B cell (primary cell): ENCODE measurements around the gene MANBA. TPM values are rescaled to one million over a fixed set of nuclear protein-coding genes. Genes with fewer than 3 reads are reported as not detected.

Source experiments
- ATAC-seq: fragments of 200-7000 bp; cut with Tn5 transposase; one replicate; pipeline ENCODE4 v1.10.0; 2021; ENCODE audit warnings: low read depth, mild to moderate bottlenecking, moderate number of reproducible peaks, moderate library complexity
- CTCF ChIA-PET: fragments of 350-600 bp; sonication (Branson Sonifier 250); formaldehyde crosslinking; loops from one replicate; lab custom pipeline; 2021; ENCODE audit warnings: antibody characterized with exemption, inconsistent platforms; lab: Charles Lee
- POLR2A ChIA-PET: fragments of 350-600 bp; sonication (Branson Sonifier 250); formaldehyde crosslinking; loops from one replicate; lab custom pipeline; 2021; ENCODE audit warnings: antibody characterized with exemption; lab: Charles Lee
- DNase-seq: peaks from one replicate; pipeline ENCODE4 v3.0.0; 2013
- H2AFZ ChIP-seq: 2 replicates; pipeline ENCODE4 v1.6.1; 2012; ENCODE audit warnings: mild to moderate bottlenecking, low read depth, low read length; ENCODE audit not compliant: insufficient read depth, poor library complexity, severe bottlenecking
- H3K27ac ChIP-seq, 2 donors: 1 replicate in 1 of 2; 2 replicates in 1 of 2; pipeline ENCODE4 v1.5.1; 2012 to 2013; ENCODE audit warnings: low read length in 2 of 2, mild to moderate bottlenecking in 2 of 2, moderate library complexity in 1 of 2
- H3K27me3 ChIP-seq, 4 experiments: fragments of 200-600 bp in 1 of 4; sonication (generic) in 1 of 4; replicated peaks in 1 of 4; 1 replicate in 2 of 4; 2 replicates in 2 of 4; pipeline versions ENCODE4 v1.6.1 to v1.7.0; 2013 to 2016; ENCODE audit warnings: low read length in 3 of 4, mild to moderate bottlenecking in 2 of 4, mixed read lengths in 1 of 4, moderate library complexity in 1 of 4; ENCODE audit not compliant: insufficient read depth in 4 of 4, control insufficient read depth in 3 of 4; ENCODE audit errors: control extremely low read depth in 1 of 4
- H3K36me3 ChIP-seq, 2 experiments: replicated peaks in 1 of 2; 1 replicate in 1 of 2; 2 replicates in 1 of 2; pipeline versions ENCODE4 v1.6.1 to v1.7.1; 2013; ENCODE audit warnings: low read length in 1 of 2; ENCODE audit not compliant: insufficient read depth in 2 of 2, control insufficient read depth in 1 of 2; ENCODE audit errors: control extremely low read depth in 1 of 2, extremely low read depth in 1 of 2
- H3K4me1 ChIP-seq, 2 donors: fragments of 200-600 bp in 1 of 2; sonication (generic) in 1 of 2; 1 replicate in 1 of 2; 2 replicates in 1 of 2; pipeline versions ENCODE4 v1.5.1 to v1.6.1; 2013 to 2017; ENCODE audit warnings: low read length in 2 of 2; ENCODE audit not compliant: control insufficient read depth in 2 of 2, insufficient read depth in 2 of 2
- H3K4me2 ChIP-seq: replicated peaks from 2 replicates; pipeline ENCODE3; 2012; ENCODE audit warnings: mild to moderate bottlenecking, low read depth, low read length; ENCODE audit not compliant: poor library complexity, severe bottlenecking
- H3K4me3 ChIP-seq, 5 experiments: fragments of 200-600 bp in 1 of 5; sonication (generic) in 1 of 5; 1 replicate in 3 of 5; 2 replicates in 2 of 5; pipeline versions ENCODE4 v1.5.1 to v1.7.0; 2011 to 2016; ENCODE audit warnings: low read length in 4 of 5, mild to moderate bottlenecking in 4 of 5, low read depth in 2 of 5, control low read depth in 1 of 5, moderate library complexity in 1 of 5; ENCODE audit not compliant: insufficient read depth in 1 of 5; ENCODE audit errors: control extremely low read depth in 1 of 5, extremely low read depth in 1 of 5
- H3K79me2 ChIP-seq: fragments of 200-600 bp; sonication (generic); one replicate; pipeline ENCODE4 v1.6.0; 2016; ENCODE audit warnings: low read length; ENCODE audit not compliant: control insufficient read depth, insufficient read depth
- H3K9ac ChIP-seq: fragments of 200-600 bp; sonication (generic); 2 replicates; pipeline ENCODE4 v1.6.1; 2017; ENCODE audit warnings: mild to moderate bottlenecking, low read length, moderate library complexity
- H3K9me3 ChIP-seq, 3 donors: one replicate each; pipeline versions ENCODE4 v1.6.1 to v1.7.1; 2013; ENCODE audit warnings: low read length in 2 of 3; ENCODE audit not compliant: control insufficient read depth in 2 of 3, insufficient read depth in 1 of 3; ENCODE audit errors: control extremely low read depth in 1 of 3
- H4K20me1 ChIP-seq: 2 replicates; pipeline ENCODE4 v1.6.0; 2012; ENCODE audit warnings: mild to moderate bottlenecking, low read length; ENCODE audit not compliant: insufficient read depth, control insufficient read depth, poor library complexity, severe bottlenecking
- H3K27ac Mint-ChIP-seq: one replicate; pipeline ENCODE4 v1.8.0; 2021; ENCODE audit warnings: mixed read lengths
- H3K27me3 Mint-ChIP-seq: one replicate; pipeline ENCODE4 v1.8.0; 2021; ENCODE audit warnings: mixed read lengths
- H3K4me1 Mint-ChIP-seq: one replicate; pipeline ENCODE4 v1.8.0; 2021; ENCODE audit warnings: mixed read lengths
- H3K4me3 Mint-ChIP-seq: one replicate; pipeline ENCODE4 v1.8.0; 2021; ENCODE audit warnings: mixed read lengths
- H3K9me3 Mint-ChIP-seq: one replicate; pipeline ENCODE4 v1.8.0; 2022; ENCODE audit warnings: mixed read lengths; ENCODE audit not compliant: insufficient read depth
- CTCF ChIP-seq: fragments of 200-600 bp; IDR thresholded peaks from one replicate; pipeline ENCODE4 v1.8.0; 2022; ENCODE audit warnings: antibody characterized with exemption, mild to moderate bottlenecking
- EZH2 ChIP-seq: IDR thresholded peaks from 2 replicates; pipeline ENCODE4 v1.6.1; 2012; ENCODE audit warnings: borderline replicate concordance, low read depth, mild to moderate bottlenecking, moderate library complexity, low read length; ENCODE audit not compliant: insufficient read depth, poor library complexity, severe bottlenecking
- WGBS: methylation state at CpG from one replicate; pipeline ENCODE4 v1.1.5; 2013; ENCODE audit warnings: missing lambda C conversion rate; ENCODE audit not compliant: insufficient coverage; 5-methylcytosine and 5-hydroxymethylcytosine counted together
- intact Hi-C: fragments of 100-400 bp; cut with micrococcal nuclease; formaldehyde crosslinking; loops from one replicate; pipeline ENCODE4 v1.10.0; 2022
- polyA plus RNA-seq: library from polyadenylated mRNA; depleted of rRNA; stranded (reverse); fragments of >200 nt; gene quantifications from 2 replicates; pipeline ENCODE4 v1.2.3, GENCODE V29; 2012
- total RNA-seq, 2 donors: library from RNA; stranded (reverse); fragments of 120-200 nt in 1 of 2; gene quantifications; 1 replicate in 1 of 2; 2 replicates in 1 of 2; pipeline versions ENCODE4 v1.2.3 to v1.2.4, GENCODE V29; 2013 to 2022

MANBA gene
- total and polyA plus RNA-seq, 2 donors (not counting 1 experiment from before 2014, with no cell fraction given) = 91.6 to 119 TPM

- Histone ChIP-seq H4K20me1 (no peaks in the 10 kb centered on the region), H3K4me1 (peaks cover 0 to 3% of the 10 kb centered on the region in 2 donors), H3K27me3 (no peaks in the 10 kb centered on the region), H3K4me2 (no peak overlapping the region), H3K36me3 (no peaks in the 10 kb centered on the region), H2AFZ (no peak overlapping the region), H3K79me2 (no peaks in the 10 kb centered on the region), H3K9ac (no peak overlapping the region), H3K9me3 (peaks cover 0 to 1% (median 0%) of the 10 kb centered on the region in 3 donors), H3K27ac (no peak overlapping the region), H3K4me3 (no peak overlapping the region)
- Mint-ChIP-seq H3K9me3 (no peaks in the 10 kb centered on the region), H3K4me1 (no peaks in the 10 kb centered on the region), H3K27ac (no peak overlapping the region), H3K4me3 (no peak overlapping the region), H3K27me3 (no peaks in the 10 kb centered on the region)
- TF ChIP-seq EZH2 (no peak), CTCF (no peak)
- WGBS = 80% methylated on average over 1 of the region's 1 CpG
- ATAC-seq (no peak), DNase-seq (no peak)
- POLR2A ChIA-PET = no interaction called here
- CTCF ChIA-PET = no interaction called here
- intact Hi-C loops = no loop called here
These were observed 20.8 kb upstream of the MANBA start for GRCh38 chr4:102781570-102781969.

GRCh38 chr4:102780476-102781144, 19.8 kb upstream of the MANBA start:
- Mint-ChIP-seq H3K27ac (no peak overlapping the region), H3K9me3 (no peaks in the 10 kb centered on the region), H3K4me3 (no peak overlapping the region), H3K27me3 (no peaks in the 10 kb centered on the region), H3K4me1 (no peaks in the 10 kb centered on the region)
- CTCF ChIA-PET = interaction anchor here (0.6 kb wide), 1 partner anchor 19 kb away, joined by 4 read pairs; no protein-coding TSS in a partner anchor
- Histone ChIP-seq H3K9me3 (peaks cover 0 to 1% (median 0%) of the 10 kb centered on the region in 3 donors), H3K36me3 (no peaks in the 10 kb centered on the region), H3K4me3 (no peak overlapping the region), H3K4me1 (peaks cover 0 to 3% of the 10 kb centered on the region in 2 donors), H3K27me3 (no peaks in the 10 kb centered on the region), H4K20me1 (no peaks in the 10 kb centered on the region), H3K9ac (no peak overlapping the region), H3K79me2 (no peaks in the 10 kb centered on the region), H2AFZ (no peak overlapping the region), H3K27ac (no peak overlapping the region), H3K4me2 (no peak overlapping the region)
- POLR2A ChIA-PET = no interaction called here
- 81% methylated on average over 3 of the region's 5 CpGs for WGBS
- no peak for ATAC-seq
- no peak for DNase-seq
- intact Hi-C loops = no loop called here
- TF ChIP-seq CTCF (no peak), EZH2 (no peak)
